GM12878 (cell line): Measurements from ENCODE around the gene GRIK2.

Experiments
- EP300 ChIP-seq, 2 experiments: fragments of 150-350 bp in 1 of 2; IDR thresholded peaks; 2 replicates each; pipeline ENCODE4 v1.6.1; 2011 to 2012; ENCODE audit warnings: low read depth in 2 of 2, low read length in 2 of 2, borderline replicate concordance in 1 of 2, improper control_type of control experiment in 1 of 2, inconsistent platforms in 1 of 2; ENCODE audit not compliant: control insufficient read depth in 1 of 2
- EZH2 ChIP-seq: IDR thresholded peaks from 2 replicates; pipeline ENCODE4 v1.6.1; 2012; ENCODE audit warnings: low read depth, mild to moderate bottlenecking, control low read depth, inconsistent platforms, low read length, borderline replicate concordance; ENCODE audit not compliant: control insufficient read depth
- HDAC6 ChIP-seq: fragments of 200-600 bp; sonication (generic); IDR thresholded peaks from one replicate; pipeline ENCODE4 v1.8.0; 2017; ENCODE audit warnings: antibody characterized with exemption; ENCODE audit not compliant: unreplicated experiment
- NFXL1 ChIP-seq: fragments of 450-650 bp; IDR thresholded peaks from 2 replicates; pipeline ENCODE4 v1.6.1; 2017; ENCODE audit warnings: antibody characterized with exemption, mild to moderate bottlenecking, borderline replicate concordance
- POLR2A ChIP-seq: IDR thresholded peaks from 2 replicates; pipeline ENCODE4 v1.6.1; 2011; ENCODE audit warnings: low read depth, mild to moderate bottlenecking, low read length
- SUZ12 ChIP-seq: fragments of 200-600 bp; sonication (generic); IDR thresholded peaks from one replicate; pipeline ENCODE4 v1.6.1; 2018; ENCODE audit warnings: antibody characterized with exemption, mild to moderate bottlenecking; ENCODE audit not compliant: unreplicated experiment
- ZZZ3 ChIP-seq: IDR thresholded peaks from 2 replicates; pipeline ENCODE4 v1.6.1; 2011; ENCODE audit warnings: low read depth; ENCODE audit not compliant: control insufficient read depth, insufficient read length
- TF ChIP-seq, protein P1 (sequence below), 3 experiments: IDR thresholded peaks in 2 of 3; conservative IDR thresholded peaks in 1 of 3; 2 replicates each; pipeline ENCODE4 v1.5.1; 2011; ENCODE audit warnings: low read depth in 3 of 3, low read length in 3 of 3, mild to moderate bottlenecking in 3 of 3, control low read depth in 2 of 3, moderate library complexity in 2 of 3, inconsistent platforms in 1 of 3, mixed read lengths in 1 of 3; ENCODE audit not compliant: control insufficient read depth in 2 of 3, insufficient read depth in 1 of 3; ENCODE audit errors: extremely low read depth in 1 of 3
- TF ChIP-seq, protein P2 (sequence below): fragments of 450-650 bp; IDR thresholded peaks from 2 replicates; pipeline ENCODE4 v1.6.1; 2018; ENCODE audit warnings: mild to moderate bottlenecking, low read depth, moderate library complexity; ENCODE audit not compliant: partially characterized antibody
- TF ChIP-seq, protein P3 (sequence below): IDR thresholded peaks from 2 replicates; pipeline ENCODE4 v1.6.1; 2012; ENCODE audit warnings: low read depth, low read length, improper control_type of control experiment

DNA sequence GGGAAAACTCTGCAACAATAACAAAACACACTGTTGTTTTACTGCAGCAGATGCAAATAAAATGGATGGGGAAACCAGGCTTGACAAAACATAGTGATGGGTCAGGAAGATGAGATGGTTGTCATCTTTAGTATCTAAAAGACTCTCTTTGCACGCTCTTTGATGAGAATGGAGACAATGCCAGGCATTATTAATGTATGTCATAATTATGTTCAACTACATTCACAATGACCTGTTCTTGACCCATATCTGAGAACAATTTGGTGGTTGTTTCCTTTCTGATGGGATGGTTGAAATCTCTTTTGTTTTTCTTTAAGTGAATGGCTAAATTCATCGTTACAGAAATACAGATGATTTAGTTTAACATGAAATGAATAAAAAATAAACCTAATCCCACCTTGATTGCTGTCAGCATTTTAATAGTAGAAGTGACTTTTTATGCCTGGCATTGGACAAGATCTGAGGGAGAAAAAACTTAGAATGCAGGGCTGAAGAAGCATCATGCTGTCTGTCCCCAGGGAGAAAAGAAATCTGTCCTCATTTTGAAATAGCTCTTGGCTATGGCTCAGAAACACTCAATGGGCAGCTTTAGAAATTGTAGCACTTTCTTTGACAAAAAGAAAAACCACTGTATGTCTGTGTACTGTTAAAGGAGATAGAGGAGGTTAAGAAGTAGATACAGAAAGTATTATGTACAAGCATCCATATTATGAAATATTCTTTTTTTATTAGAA, 12.4 kb upstream of the GRIK2 start:
- TF ChIP-seq, protein P1, sequence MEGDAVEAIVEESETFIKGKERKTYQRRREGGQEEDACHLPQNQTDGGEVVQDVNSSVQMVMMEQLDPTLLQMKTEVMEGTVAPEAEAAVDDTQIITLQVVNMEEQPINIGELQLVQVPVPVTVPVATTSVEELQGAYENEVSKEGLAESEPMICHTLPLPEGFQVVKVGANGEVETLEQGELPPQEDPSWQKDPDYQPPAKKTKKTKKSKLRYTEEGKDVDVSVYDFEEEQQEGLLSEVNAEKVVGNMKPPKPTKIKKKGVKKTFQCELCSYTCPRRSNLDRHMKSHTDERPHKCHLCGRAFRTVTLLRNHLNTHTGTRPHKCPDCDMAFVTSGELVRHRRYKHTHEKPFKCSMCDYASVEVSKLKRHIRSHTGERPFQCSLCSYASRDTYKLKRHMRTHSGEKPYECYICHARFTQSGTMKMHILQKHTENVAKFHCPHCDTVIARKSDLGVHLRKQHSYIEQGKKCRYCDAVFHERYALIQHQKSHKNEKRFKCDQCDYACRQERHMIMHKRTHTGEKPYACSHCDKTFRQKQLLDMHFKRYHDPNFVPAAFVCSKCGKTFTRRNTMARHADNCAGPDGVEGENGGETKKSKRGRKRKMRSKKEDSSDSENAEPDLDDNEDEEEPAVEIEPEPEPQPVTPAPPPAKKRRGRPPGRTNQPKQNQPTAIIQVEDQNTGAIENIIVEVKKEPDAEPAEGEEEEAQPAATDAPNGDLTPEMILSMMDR (IDR thresholded peaks at IDR 0.05 in 2 of 3, conservative IDR thresholded peaks at IDR 0.05 in 1 of 3; ENCODE audit: control insufficient read depth in 2 of 3, extremely low read depth in 1 of 3, insufficient read depth in 1 of 3, low read depth in 3 of 3, low read length in 3 of 3), result no peak
- no peak for TF ChIP-seq HDAC6
- no peak for TF ChIP-seq NFXL1
- TF ChIP-seq POLR2A, result no peak
- TF ChIP-seq, protein P2, sequence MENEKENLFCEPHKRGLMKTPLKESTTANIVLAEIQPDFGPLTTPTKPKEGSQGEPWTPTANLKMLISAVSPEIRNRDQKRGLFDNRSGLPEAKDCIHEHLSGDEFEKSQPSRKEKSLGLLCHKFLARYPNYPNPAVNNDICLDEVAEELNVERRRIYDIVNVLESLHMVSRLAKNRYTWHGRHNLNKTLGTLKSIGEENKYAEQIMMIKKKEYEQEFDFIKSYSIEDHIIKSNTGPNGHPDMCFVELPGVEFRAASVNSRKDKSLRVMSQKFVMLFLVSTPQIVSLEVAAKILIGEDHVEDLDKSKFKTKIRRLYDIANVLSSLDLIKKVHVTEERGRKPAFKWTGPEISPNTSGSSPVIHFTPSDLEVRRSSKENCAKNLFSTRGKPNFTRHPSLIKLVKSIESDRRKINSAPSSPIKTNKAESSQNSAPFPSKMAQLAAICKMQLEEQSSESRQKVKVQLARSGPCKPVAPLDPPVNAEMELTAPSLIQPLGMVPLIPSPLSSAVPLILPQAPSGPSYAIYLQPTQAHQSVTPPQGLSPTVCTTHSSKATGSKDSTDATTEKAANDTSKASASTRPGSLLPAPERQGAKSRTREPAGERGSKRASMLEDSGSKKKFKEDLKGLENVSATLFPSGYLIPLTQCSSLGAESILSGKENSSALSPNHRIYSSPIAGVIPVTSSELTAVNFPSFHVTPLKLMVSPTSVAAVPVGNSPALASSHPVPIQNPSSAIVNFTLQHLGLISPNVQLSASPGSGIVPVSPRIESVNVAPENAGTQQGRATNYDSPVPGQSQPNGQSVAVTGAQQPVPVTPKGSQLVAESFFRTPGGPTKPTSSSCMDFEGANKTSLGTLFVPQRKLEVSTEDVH, result no peak
- TF ChIP-seq, protein P3, sequence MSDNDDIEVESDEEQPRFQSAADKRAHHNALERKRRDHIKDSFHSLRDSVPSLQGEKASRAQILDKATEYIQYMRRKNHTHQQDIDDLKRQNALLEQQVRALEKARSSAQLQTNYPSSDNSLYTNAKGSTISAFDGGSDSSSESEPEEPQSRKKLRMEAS, result no peak
- no peak for TF ChIP-seq EZH2
- TF ChIP-seq EP300 (IDR thresholded peaks at IDR 0.05; ENCODE audit: borderline replicate concordance in 1 of 2, control insufficient read depth in 1 of 2, low read depth in 2 of 2, low read length in 2 of 2), result no peak
- TF ChIP-seq SUZ12, result no peak
- no peak for TF ChIP-seq ZZZ3
